Right ventricle myocardium inferior (tissue), 1 donor: ENCODE measurements around the gene WDFY3. TPM values are rescaled to one million over a fixed set of nuclear protein-coding genes. Genes with fewer than 3 reads are reported as not detected.
"Not testable (repeated sequence)": the region's sequence is repeated elsewhere in the genome, so short reads cannot be mapped to it uniquely, and the experiment has no call there.

Experiments
- ATAC-seq: fragments of 200-7000 bp; cut with Tn5 transposase; one replicate; pipeline ENCODE4 v1.9.1; 2020; ENCODE audit warnings: mild to moderate bottlenecking, moderate library complexity
- DNase-seq: peaks from one replicate; pipeline ENCODE4 v3.0.0; 2021; ENCODE audit errors: missing footprints
- intact Hi-C: fragments of 100-400 bp; cut with DNase I; formaldehyde crosslinking; loops from one replicate; pipeline ENCODE4 v1.11.0; 2022
- total RNA-seq: library from RNA; stranded (reverse); fragmentation: NEBNext Ultra II Directional; extraction: Animal tissue kit (Norgen Biotek cat#: 25700); gene quantifications from one replicate; pipeline ENCODE4 v1.2.1, GENCODE V29; 2021
- donor health status: DM: no; HTN: yes; CAD: no; lungs with severe emphysema.

The WDFY3 gene
- total RNA-seq, 1 donor from 2014 or later = 41.0 TPM

DNA sequence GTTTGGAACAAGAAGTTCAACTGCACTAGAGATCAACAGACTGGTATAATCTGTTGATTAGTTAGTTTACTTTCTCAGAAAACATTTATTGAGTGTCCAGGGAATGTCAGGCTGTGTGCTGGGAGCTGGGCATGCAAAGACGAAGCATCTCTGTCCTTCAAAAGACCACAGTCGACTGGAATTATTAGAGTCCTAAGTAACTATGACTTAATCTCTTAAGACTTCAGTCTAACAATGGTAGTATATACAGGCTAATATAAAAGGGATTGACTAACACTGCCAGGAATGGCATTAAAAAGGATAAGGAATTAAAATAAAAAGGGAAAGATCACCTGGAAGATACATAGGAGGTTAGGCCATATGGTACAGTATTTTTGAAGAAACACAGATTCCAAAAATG is 128.7 kb downstream of the WDFY3 start:
- DNase-seq = no peak
- no peak for ATAC-seq
- intact Hi-C loops = no loop called here

DNA sequence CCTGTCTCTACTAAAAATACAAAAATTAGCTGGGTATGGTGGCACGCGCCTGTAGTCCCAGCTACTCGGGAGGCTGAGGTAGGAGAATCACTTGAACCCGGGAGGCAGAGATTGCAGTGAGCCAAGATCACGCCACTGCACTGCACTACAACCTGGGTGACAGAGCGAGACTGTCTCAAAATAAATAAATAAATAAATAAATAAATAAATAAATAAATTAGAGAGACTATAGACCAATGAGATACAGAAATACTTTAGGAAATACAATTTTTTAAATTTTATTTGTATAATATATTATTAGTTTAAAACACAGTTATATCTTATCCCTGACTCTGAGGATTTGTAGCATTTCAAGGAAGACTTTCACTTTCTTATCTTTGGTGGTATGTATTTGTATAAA is 136.9 kb downstream of the WDFY3 start:
- DNase-seq, ATAC-seq, intact Hi-C loops: not testable (repeated sequence)

DNA sequence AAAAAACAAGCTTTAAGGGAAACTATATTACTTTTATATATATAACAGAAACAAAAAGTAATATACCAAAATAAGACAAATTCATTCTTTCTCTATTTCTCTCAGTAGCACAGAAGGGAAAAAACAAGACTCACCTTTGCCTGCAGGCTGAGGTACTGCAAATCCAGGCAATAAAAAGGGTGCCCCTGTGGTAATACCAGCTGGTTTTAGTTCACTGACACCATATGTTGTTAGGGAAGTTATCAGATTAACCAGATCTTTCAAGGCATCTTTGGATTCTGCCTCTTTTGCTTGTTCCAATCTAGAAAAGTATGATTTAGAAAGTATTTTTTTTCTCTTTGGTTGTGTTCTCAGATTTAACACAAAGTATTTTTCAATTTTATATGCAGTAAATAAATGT is 139.8 kb downstream of the WDFY3 start:
- DNase-seq (no peak), ATAC-seq (no peak)
- intact Hi-C loops = no loop called here

DNA sequence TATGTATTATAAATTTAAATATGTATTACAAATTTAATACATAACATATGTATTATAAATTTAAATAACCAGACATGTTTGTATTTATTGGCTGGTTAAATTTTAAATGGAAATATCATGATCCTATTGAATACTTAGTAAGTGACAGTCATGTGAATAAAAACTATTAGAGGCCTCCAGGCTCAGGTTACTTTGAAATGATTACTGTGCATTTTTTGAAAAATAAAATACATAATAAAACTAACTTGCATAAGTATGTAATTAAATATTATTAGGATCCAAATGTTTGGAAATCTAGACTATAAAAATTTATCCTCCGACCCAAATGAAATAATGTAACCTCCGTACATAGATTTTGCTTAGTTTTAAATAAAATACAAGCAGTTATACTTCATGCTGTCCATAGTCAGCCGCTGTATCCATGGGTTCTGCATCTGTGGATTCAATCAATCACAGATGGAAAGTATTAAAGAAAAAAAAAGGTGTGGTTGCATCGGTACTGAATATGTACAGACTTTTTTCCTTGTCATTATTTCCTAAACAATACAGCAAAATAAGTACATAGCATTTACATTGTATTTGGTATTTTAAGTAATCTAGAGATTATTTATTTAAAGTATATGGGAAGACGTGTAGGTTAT is 140.7 kb downstream of the WDFY3 start:
- DNase-seq = no peak
- intact Hi-C loops = no loop called here
- ATAC-seq = no peak

DNA sequence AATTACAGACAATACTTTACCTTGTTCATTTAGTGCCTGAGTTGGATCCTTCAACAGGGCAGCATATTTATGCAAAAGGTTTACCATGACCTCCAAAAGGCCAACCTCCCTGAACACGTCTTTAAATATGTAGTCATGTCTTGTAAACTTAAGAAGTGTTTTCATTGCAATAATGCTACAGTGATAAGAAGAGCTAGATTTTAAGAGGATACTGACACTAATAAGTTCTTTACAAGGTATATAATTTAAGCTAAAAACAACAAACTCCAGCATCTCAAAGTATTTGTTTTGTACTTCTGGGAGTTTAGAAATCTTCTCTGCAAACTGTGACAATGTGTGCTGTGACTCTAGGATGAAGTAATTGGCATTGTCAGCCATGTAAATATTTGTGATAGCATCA is 145.4 kb downstream of the WDFY3 start:
- ATAC-seq = no peak
- intact Hi-C loops = no loop called here
- no peak for DNase-seq

DNA sequence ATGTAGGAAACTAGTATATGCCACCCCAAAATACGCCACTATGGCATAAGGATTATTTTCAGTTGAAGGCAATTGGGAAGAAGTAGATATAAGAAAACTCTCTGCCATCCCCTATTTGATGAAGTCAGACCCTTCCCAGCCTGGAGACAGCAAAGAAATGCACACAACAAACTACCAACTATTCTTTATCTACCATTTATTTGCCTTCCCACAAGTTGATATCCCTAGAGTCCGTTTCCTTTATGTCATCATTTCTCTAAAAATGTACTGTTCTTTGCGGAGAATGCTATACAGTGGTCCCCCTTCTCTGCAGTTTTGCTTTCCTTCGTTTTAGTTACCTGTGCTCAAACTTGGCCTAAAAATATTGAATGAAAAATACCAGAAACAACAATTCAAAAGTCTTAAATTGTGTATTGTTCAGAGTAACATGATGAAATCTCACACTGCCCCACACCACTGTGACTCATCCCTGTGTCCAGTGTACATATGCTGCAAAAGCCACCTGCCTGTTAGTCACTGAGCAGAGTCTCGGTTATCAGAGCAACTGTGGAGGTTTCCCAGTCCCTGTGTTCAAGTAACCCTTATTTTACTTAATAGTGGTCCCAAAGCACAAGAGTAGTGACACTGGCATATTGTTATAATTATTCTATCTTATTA is 152.3 kb downstream of the WDFY3 start:
- intact Hi-C loops = no loop called here
- ATAC-seq (no peak), DNase-seq (no peak)

DNA sequence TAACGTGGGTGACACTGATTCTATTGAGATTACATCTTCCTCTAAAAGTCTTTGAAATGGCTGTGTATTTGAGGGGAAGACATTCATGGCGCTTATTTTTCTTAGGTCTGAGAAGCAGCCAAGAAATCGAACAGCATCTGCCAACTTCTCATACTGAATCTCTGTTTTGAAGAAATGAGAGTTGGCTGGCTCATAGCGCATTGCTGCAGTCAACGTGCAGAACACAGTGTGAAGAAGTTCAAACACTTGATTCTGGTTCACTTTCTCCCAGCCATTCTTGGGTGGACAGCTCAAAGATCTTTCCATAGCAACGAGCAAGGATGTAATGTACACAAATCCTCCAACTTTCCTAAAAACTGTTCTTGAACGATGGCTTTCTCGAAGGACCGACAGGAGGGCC is 156.5 kb downstream of the WDFY3 start:
- intact Hi-C loops = no loop called here
- DNase-seq = no peak
- ATAC-seq = no peak

DNA sequence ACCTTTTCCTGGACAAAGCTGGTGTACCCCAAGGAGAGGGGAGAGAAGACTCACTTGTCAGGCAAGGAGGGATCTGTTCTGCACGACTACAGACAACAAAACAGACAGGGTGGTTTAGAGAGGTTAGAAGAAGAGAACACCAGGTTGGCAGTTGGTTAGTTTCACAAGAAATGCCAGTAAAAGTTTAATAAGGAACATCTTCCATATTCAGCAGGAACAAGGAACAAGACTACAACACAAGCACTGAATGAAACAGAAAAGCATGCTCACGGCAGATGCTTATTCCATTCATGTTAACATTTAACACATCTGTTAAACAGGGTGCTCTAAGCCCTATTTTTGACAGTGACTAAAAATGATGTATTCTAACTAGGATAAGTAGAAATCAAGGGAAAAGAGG is 158.2 kb downstream of the WDFY3 start:
- no peak for ATAC-seq
- intact Hi-C loops = no loop called here
- DNase-seq = no peak

DNA sequence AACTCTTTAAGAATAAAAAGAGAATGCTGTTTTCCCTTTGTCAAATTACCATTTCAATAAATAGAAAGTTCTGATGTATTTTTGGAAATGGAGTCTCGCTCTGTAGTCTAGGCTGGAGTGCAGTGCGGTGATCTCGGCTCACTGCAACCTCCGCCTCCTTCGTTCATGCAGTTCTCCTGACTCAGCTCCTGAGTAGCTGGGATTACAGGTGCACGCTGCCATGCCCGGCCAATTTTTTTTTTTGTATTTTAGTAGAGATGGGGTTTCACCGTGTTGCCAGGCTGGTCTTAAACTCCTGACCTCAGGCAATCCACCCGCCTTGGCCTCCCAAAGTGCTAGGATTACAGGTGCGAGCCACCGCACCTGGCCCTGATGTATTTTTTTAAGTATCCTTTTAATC is 159.9 kb downstream of the WDFY3 start:
- intact Hi-C loops, ATAC-seq, DNase-seq: not testable (repeated sequence)

DNA sequence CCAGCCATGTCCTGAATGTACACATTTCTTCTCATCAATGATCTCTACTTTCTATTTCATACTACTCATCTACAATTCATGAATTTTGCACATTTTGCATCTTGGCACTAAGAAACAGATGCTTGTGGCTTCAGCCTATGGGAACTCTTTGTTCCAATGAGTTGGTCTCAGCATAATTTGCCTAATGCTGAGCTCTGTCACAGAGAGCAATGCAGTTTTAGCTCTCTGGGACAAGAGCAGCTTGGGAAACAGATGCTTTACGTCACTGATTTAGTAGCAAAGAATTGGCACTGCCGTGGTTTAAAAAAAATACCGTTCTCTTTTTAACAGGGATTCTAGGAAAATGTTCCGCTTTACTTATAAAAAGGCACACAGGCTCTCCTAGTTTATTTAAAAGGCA is 162.4 kb downstream of the WDFY3 start:
- DNase-seq (no peak), ATAC-seq (no peak)
- intact Hi-C loops = no loop called here

DNA sequence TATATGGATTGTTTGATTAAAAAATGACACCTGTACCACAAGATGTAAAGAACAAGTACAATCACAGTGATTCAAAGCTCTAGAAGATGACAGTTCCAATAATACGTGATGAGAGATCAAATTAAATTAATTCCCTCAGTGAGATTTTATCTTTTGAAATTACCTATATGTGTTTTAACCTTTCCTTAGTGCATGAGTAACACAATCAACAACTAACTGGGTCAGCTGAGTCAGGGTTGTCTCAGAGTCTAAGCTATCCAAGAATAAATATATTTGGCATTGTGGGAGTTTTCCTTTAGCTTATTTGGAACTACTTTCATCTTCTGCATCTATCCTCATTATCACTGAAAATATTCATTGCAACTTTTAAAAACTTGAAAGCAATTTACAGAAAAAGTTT is 162.8 kb downstream of the WDFY3 start:
- intact Hi-C loops = no loop called here
- ATAC-seq = no peak
- no peak for DNase-seq

DNA sequence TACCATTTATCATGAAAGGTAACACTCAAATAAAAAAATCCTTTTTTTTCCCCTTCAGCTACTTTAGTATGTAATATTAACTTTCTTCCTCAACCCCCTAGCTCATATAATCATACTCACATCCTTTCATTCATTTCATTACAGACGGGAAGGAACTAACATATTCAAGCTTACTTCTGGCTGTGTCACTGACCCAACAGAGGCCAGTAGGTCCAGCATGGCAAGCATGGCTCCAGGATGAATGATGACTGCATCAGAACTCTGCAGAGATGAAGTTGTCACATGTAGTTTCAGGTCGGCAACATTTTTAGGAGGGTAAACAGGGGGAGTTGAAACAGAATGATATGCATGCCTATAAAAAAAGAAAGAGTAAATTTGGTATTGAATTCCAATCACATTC is 163.4 kb downstream of the WDFY3 start:
- intact Hi-C loops = no loop called here
- no peak for DNase-seq
- no peak for ATAC-seq

DNA sequence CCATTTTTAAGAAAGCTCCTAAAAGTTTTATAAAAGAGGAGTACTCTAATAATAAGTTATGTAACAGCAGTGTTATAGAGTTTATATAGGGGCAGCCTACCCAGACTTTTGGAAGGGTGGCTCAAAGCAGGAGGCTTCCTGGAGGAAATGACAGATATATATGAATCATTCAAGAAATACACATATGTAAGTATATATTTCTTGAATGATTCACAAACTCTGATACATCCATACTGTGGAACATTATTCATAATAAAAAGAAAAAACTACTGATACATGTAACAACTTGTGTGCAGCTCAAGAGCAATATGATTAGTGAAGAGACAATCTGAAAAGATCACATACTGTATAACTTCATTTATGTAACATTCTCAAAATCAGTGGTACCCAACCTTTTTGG is 166.2 kb downstream of the WDFY3 start:
- intact Hi-C loops = no loop called here
- DNase-seq (no peak), ATAC-seq (no peak)

DNA sequence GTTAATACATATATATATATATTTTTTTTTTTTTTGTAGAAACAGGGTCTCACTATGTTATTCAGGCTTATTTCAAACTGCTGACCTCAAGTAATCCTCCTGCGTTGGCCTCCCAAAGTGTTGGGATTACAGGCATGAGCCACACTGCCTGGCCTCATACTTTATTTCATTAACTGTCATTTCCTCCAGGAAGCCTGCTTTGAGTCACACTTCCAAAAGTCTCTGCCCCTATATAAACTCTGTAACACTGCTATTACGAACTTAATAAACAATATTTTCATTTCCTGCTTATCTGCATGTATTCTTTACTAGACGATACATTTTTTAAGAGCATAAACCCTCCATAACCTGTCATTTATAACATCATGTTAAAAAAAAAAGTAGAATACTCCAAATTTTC is 167.2 kb downstream of the WDFY3 start:
- ATAC-seq (no peak), DNase-seq (no peak)
- intact Hi-C loops = no loop called here

DNA sequence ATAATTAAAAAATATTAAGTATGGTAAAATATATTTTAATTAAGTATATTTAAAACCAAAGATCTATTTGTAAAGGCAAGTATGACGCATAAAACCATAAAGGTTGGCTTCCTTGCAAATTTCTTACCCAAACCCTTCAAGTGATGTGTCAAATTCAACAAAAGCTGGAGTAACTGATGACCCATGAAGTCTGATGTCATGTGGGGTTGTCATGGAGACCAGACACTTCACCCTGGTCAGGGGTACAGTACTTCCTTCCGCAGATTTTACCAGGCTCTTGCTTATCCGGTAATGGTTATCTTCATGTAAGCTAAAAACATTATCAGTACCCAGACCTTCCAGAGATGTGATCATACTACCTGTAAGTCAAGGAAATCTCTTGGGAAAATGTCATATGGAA is 170.1 kb downstream of the WDFY3 start:
- no peak for ATAC-seq
- DNase-seq = no peak
- intact Hi-C loops = no loop called here

DNA sequence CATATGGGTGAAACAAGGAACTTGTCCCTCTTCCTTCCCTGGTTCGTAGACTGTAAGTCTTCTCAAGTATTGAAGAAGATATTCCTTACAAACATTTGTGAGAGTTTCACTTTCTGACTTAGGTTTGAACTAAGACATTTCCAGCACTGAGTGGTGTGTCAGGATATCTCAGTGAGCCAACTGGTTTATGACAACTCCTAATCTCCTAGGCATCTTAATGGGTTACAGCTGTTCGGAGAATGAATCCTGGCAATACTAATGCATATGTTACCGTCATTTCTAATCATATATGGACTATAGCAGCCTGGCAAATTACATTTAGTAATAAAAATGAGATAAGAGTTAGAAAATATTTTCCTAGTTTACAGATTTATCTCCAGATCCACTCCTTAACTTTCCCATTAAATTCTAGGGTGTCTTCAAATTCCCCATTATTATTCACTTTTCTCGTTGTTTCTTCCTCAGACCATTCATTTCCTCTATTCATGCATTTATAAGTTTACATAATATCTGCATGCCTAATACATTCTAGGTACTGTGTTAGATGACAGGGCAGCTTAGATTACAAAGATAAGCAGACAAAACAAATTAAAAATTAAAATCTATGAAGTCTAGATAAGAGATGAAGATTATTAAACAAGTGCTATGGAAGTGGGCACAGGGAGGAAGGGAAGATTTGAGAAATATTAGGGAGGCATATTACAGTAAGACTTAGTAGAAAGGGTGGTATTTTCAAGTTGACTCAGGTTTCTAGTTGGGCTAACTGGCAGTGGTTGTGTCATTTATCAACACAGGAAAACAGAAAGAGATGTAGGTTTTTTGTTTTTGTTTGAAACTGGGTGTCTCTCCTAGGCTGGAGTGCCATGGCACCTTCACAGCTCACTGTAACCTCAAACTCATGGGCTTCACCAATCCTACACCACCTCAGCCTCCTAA is 173.9 kb downstream of the WDFY3 start:
- DNase-seq = no peak
- intact Hi-C loops = no loop called here
- no peak for ATAC-seq

DNA sequence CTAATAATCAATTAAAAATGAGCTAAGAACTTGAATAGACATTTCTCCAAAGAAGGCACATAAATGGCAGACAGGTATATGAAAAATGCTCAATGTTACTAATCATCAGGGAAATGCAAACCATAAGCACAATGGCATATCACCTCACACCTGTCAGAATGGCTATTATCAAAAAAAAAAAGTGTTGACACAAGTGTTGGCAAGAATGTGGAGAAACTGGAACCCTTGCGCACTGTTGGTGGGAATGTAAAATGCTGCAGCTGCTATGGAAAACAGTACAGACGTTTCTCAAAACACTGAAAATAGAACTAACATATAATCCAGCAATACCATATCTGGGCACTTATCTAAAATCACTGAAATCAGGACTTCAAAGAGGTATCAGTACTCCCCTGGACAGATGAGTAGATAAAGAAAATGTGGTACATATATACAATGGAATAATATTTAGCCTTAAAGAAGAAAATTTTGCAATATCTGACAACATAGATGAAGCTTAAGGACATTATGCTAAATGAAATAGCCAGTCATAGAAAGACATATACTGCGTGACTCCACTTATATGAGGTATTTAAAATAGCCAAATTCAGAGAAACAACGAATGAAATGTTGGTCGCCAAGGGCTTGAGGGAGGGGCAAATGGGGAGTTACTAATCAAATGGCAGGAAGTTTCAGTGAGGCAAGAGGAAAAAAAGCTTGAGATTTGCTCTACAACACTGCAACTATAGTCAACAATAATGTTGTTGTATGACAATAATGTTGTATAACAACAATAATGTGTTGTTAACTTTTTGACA is 175.5 kb downstream of the WDFY3 start:
- DNase-seq (no peak), ATAC-seq (no peak)
- intact Hi-C loops = no loop called here

DNA sequence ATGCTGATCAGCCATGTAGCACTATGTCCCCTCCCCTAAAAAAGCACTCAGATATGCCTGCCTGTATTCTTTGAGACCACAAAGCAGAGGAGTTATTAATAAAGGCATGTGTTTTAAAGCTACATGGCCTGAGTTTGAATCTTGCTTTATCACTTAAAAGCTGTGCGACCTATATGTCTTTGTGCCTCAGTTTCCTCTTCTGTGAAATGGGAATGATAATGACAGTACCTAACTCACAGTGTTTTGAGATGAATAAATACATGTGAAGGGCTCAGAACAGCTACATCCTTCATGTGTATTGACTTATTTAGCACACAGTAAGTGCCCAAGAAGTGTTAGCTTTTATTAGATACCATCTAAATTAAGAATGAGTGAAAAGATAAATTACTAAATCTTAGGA is 180.0 kb downstream of the WDFY3 start:
- ATAC-seq = no peak
- intact Hi-C loops = no loop called here
- DNase-seq = no peak

DNA sequence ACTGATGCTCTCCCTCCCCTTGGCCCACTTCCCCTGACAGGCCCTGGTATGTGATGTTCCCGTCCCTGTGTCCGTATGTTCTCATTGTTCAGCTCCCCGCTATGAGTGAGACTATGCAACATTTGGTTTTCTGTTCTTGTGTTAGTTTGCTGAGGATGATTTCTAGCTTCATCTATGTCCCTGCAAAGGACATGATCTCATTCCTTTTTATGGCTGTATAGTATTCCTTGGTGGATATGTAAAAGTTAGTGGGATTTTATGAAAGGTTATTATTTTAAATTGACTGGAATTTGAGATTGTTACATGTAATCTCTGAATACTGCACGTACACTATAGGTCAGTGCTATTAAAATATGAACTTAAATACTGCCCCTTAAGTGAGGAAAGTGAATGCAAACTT is 184.0 kb downstream of the WDFY3 start:
- ATAC-seq (no peak), DNase-seq (no peak)
- intact Hi-C loops = no loop called here
